ENCODE results near the gene PSENEN.
A peak's percentile ranks its signal among the peaks of the same experiment; 100 is the strongest.

The PSENEN gene

GRCh38 chr19:35789195-35789977 is 43.9 kb downstream of the PSENEN start:
- H3K4me2 ChIP-seq (ENCODE audit: low read depth, low read length, poor library complexity, severe bottlenecking) = no peak overlapping the region
- H3K4me1 ChIP-seq (ENCODE audit: insufficient read depth, low read length, poor library complexity, severe bottlenecking) = no peaks in the 10 kb centered on the region
- H3K4me3 ChIP-seq (ENCODE audit: low read length, poor library complexity, severe bottlenecking) = no peak overlapping the region
- no peaks in the 10 kb centered on the region for H3K9me2 ChIP-seq (replicated peaks; ENCODE audit: low read depth, low read length)
- peaks cover 3% of the 10 kb centered on the region for H4K20me1 ChIP-seq (ENCODE audit: insufficient read depth, low read length, poor library complexity, severe bottlenecking)
- no peaks in the 10 kb centered on the region for H3K79me2 ChIP-seq (ENCODE audit: insufficient read depth, low read length)
- H3F3A ChIP-seq (ENCODE audit: low read depth) = no peaks in the 10 kb centered on the region
- H3K9ac ChIP-seq (ENCODE audit: low read depth, low read length, poor library complexity, severe bottlenecking) = no peak overlapping the region
- no peaks in the 10 kb centered on the region for H3K9me3 ChIP-seq (ENCODE audit: insufficient read depth, low read depth, low read length)
- H2AFZ ChIP-seq (ENCODE audit: low read length) = no peak overlapping the region
- TF ChIP-seq, protein P1, sequence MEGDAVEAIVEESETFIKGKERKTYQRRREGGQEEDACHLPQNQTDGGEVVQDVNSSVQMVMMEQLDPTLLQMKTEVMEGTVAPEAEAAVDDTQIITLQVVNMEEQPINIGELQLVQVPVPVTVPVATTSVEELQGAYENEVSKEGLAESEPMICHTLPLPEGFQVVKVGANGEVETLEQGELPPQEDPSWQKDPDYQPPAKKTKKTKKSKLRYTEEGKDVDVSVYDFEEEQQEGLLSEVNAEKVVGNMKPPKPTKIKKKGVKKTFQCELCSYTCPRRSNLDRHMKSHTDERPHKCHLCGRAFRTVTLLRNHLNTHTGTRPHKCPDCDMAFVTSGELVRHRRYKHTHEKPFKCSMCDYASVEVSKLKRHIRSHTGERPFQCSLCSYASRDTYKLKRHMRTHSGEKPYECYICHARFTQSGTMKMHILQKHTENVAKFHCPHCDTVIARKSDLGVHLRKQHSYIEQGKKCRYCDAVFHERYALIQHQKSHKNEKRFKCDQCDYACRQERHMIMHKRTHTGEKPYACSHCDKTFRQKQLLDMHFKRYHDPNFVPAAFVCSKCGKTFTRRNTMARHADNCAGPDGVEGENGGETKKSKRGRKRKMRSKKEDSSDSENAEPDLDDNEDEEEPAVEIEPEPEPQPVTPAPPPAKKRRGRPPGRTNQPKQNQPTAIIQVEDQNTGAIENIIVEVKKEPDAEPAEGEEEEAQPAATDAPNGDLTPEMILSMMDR (conservative IDR thresholded peaks at IDR 0.05; ENCODE audit: low read length) = no peak
- TF ChIP-seq EZH2phosphoT487 (IDR thresholded peaks at IDR 0.05; ENCODE audit: borderline replicate concordance) = no peak
- no peaks in the 10 kb centered on the region; the same call in 1 of the 2 replicates for H3K36me3 ChIP-seq (ENCODE audit: insufficient read depth, low read length)
- H3K27me3 ChIP-seq (ENCODE audit: insufficient read depth, low read length, poor library complexity, severe bottlenecking) = no peaks in the 10 kb centered on the region

DNA sequence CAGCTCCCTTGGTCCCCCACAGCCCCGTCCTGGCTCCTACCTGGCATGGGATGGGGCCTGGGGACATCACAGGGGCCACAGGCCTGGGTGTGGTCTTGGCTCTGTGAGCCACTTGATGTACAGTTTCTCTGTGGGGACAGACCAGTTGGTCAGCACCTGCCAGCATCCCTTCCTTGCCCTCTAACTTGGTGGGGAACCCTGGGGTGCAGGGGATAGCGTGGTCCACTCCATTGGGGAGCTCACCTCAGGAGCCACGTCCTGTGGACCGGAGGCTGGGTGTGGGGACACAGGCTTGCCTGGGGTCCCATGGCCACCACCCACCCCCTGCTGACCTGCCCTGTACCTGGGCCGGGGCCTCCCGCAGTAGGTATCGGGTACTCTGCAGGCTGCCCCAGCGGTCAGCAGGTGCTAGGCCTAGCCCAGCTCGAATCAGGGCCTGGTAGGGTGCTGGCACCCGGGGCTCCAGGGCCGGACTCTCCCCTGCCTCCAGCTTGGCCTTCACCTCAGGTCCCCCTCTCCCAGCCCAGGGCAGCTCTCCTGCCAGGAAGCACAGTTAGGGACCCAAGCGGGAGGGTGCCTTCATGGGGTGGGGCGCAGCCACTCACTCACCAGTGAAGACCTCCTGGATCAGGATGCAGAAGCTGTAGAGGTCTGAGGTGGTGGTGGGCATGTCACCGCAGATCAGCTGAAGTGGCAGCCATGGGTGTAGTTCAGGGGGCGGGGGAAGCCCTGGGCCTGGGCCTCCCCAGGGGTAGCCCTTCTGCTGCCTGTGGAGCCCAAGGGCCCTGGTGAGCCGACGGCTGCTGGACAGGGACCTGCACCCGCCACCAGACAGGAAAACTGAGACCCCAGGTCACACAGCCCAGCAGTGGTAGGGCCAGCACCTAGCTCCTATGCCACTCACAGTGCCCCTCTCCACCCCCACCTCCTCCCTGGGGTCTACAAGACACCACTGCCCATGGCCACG is 44.8 kb downstream of the PSENEN start:
- no peaks in the 10 kb centered on the region for H3K4me1 ChIP-seq (ENCODE audit: insufficient read depth, low read length, poor library complexity, severe bottlenecking)
- TF ChIP-seq, protein P1 (conservative IDR thresholded peaks at IDR 0.05; ENCODE audit: low read length) = no peak
- TF ChIP-seq EZH2phosphoT487 (IDR thresholded peaks at IDR 0.05; ENCODE audit: borderline replicate concordance) = no peak
- peaks cover 3% of the 10 kb centered on the region for H4K20me1 ChIP-seq (ENCODE audit: insufficient read depth, low read length, poor library complexity, severe bottlenecking)
- no peaks in the 10 kb centered on the region; the same call in 1 of the 2 replicates for H3K36me3 ChIP-seq (ENCODE audit: insufficient read depth, low read length)
- H3K9me3 ChIP-seq (ENCODE audit: insufficient read depth, low read depth, low read length) = no peaks in the 10 kb centered on the region
- H3K4me3 ChIP-seq (ENCODE audit: low read length, poor library complexity, severe bottlenecking) = no peak overlapping the region
- no peaks in the 10 kb centered on the region for H3K9me2 ChIP-seq (replicated peaks; ENCODE audit: low read depth, low read length)
- no peak overlapping the region for H3K4me2 ChIP-seq (ENCODE audit: low read depth, low read length, poor library complexity, severe bottlenecking)
- H3F3A ChIP-seq (ENCODE audit: low read depth) = no peaks in the 10 kb centered on the region
- no peaks in the 10 kb centered on the region for H3K27me3 ChIP-seq (ENCODE audit: insufficient read depth, low read length, poor library complexity, severe bottlenecking)
- H2AFZ ChIP-seq (ENCODE audit: low read length) = no peak overlapping the region
- H3K79me2 ChIP-seq (ENCODE audit: insufficient read depth, low read length) = no peaks in the 10 kb centered on the region
- no peak overlapping the region for H3K9ac ChIP-seq (ENCODE audit: low read depth, low read length, poor library complexity, severe bottlenecking)

- Histone ChIP-seq H4K20me1 (ENCODE audit: insufficient read depth, low read length, poor library complexity, severe bottlenecking) (peaks cover 3% of the 10 kb centered on the region), H3K4me2 (ENCODE audit: low read depth, low read length, poor library complexity, severe bottlenecking) (no peak overlapping the region), H3K4me1 (ENCODE audit: insufficient read depth, low read length, poor library complexity, severe bottlenecking) (no peaks in the 10 kb centered on the region), H3K79me2 (ENCODE audit: insufficient read depth, low read length) (no peaks in the 10 kb centered on the region), H3K27me3 (ENCODE audit: insufficient read depth, low read length, poor library complexity, severe bottlenecking) (no peaks in the 10 kb centered on the region), H3F3A (ENCODE audit: low read depth) (no peaks in the 10 kb centered on the region), H3K9me2 (replicated peaks; ENCODE audit: low read depth, low read length) (no peaks in the 10 kb centered on the region), H3K9me3 (ENCODE audit: insufficient read depth, low read depth, low read length) (no peaks in the 10 kb centered on the region), H3K9ac (ENCODE audit: low read depth, low read length, poor library complexity, severe bottlenecking) (no peak overlapping the region), H2AFZ (ENCODE audit: low read length) (no peak overlapping the region), H3K36me3 (ENCODE audit: insufficient read depth, low read length) (no peaks in the 10 kb centered on the region), H3K4me3 (ENCODE audit: low read length, poor library complexity, severe bottlenecking) (no peak overlapping the region)
- no peak for TF ChIP-seq EZH2phosphoT487 (IDR thresholded peaks at IDR 0.05; ENCODE audit: borderline replicate concordance)
- TF ChIP-seq, protein P1 (conservative IDR thresholded peaks at IDR 0.05; ENCODE audit: low read length) = peak; percentile 49
Observed at GRCh38 chr19:35790981-35791813, 45.7 kb downstream of the PSENEN start.

Data from Loucy (cell line).